Measurements from ENCODE around the gene CFAP58. TPM values are rescaled to one million over a fixed set of nuclear protein-coding genes. Genes with fewer than 3 reads are reported as not detected.

The CFAP58 gene
- total RNA-seq, 4 donors from 2014 or later = 0.13 to 0.36 (median 0.27) TPM; not detected in 1

- Histone ChIP-seq H3K36me3 (no peaks in the 10 kb centered on the region), H3K4me1 (peaks cover 42 to 46% of the 10 kb centered on the region in 2 donors), H3K27ac (peak overlapping the region; percentile 96 to 99 (median 96)), H3K9me3 (no peaks in the 10 kb centered on the region), H3K4me3 (peak overlapping the region; percentile 73 to 98 (median 94)), H3K27me3 (no peaks in the 10 kb centered on the region)
- in situ Hi-C loops (cut with MboI; ENCODE audit: low sequenced_read_pairs in 4 of 4) (no loop called here), intact Hi-C loops (cut with DNase I; ENCODE audit: low total_unique reads) (loop anchor here (10.0 kb wide), 1 partner anchor 423 kb away; the partner anchor contains the start of gene STN1)
- ATAC-seq (peak; percentile 7), DNase-seq (no peak)
- no peak for TF ChIP-seq CTCF (IDR thresholded peaks at IDR 0.05 in 4 of 5, conservative IDR thresholded peaks at IDR 0.05 in 1 of 5)
- TF ChIP-seq POLR2A (IDR thresholded peaks at IDR 0.05) = no peak
Measured at GRCh38 chr10:104337521-104337984, 16.1 kb upstream of the CFAP58 start.

GRCh38 chr10:104337985-104338735, 15.5 kb upstream of the CFAP58 start, which contains the start of gene ITPRIP:
Gene ITPRIP (minus strand): TSS chr10:104338465. CDS start chr10:104316051, 22,414 bp downstream.
- Histone ChIP-seq H3K4me3 (peak within 1 kb of the TSS; percentile 73 to 98 (median 94)), H3K27ac (peak within 1 kb of the TSS; percentile 96 to 99 (median 96)), H3K27me3 (no peaks in the 10 kb centered on the region), H3K4me1 (peaks cover 40 to 41% of the 10 kb centered on the region in 2 donors), H3K9me3 (no peaks in the 10 kb centered on the region), H3K36me3 (no peaks in the 10 kb centered on the region)
- DNase-seq = peak; percentile 56 to 71
- peak; percentile 71 to 76 for ATAC-seq
- intact Hi-C loops (cut with DNase I; ENCODE audit: low total_unique reads) (loop anchor here (1.0 to 10.0 kb wide), 3 partner anchors 28 to 423 kb away; partner anchors contain the start of gene STN1), in situ Hi-C loops (cut with MboI; ENCODE audit: low sequenced_read_pairs in 4 of 4) (no loop called here)
- TF ChIP-seq CTCF (IDR thresholded peaks at IDR 0.05 in 4 of 5, conservative IDR thresholded peaks at IDR 0.05 in 1 of 5) (peak in 2 of 5 experiments; percentile 14 to 34), POLR2A (IDR thresholded peaks at IDR 0.05) (peak; percentile 94 to 96)

- Histone ChIP-seq H3K36me3 (no peaks in the 10 kb centered on the region), H3K4me3 (peak overlapping the region; percentile 73 to 98 (median 94)), H3K27ac (peak overlapping the region; percentile 96 to 99 (median 96)), H3K9me3 (no peaks in the 10 kb centered on the region), H3K27me3 (no peaks in the 10 kb centered on the region), H3K4me1 (peaks cover 28 to 33% of the 10 kb centered on the region in 2 donors)
- ATAC-seq (peak; percentile 75 to 76), DNase-seq (peak; percentile 45 to 66)
- no peak for TF ChIP-seq POLR2A (IDR thresholded peaks at IDR 0.05)
- no peak for TF ChIP-seq CTCF (IDR thresholded peaks at IDR 0.05 in 4 of 5, conservative IDR thresholded peaks at IDR 0.05 in 1 of 5)
- in situ Hi-C loops (cut with MboI; ENCODE audit: low sequenced_read_pairs in 4 of 4) (no loop called here), intact Hi-C loops (cut with DNase I; ENCODE audit: low total_unique reads) (loop anchor here (2.0 to 10.0 kb wide), 2 partner anchors 35 to 425 kb away; partner anchors contain the start of gene STN1)
Measured at GRCh38 chr10:104339469-104340110, 14.0 kb upstream of the CFAP58 start.

GRCh38 chr10:104340111-104340526, 13.5 kb upstream of the CFAP58 start:
- H3K36me3 ChIP-seq = no peaks in the 10 kb centered on the region
- peak; percentile 5 to 6 for ATAC-seq
- no peaks in the 10 kb centered on the region for H3K9me3 ChIP-seq
- peak overlapping the region; percentile 96 to 99 (median 96) for H3K27ac ChIP-seq
- DNase-seq = no peak
- peak overlapping the region; percentile 73 to 98 (median 94) for H3K4me3 ChIP-seq
- intact Hi-C loops (cut with DNase I; ENCODE audit: low total_unique reads) (no loop called here), in situ Hi-C loops (cut with MboI; ENCODE audit: low sequenced_read_pairs in 4 of 4) (no loop called here)
- H3K4me1 ChIP-seq = peaks cover 24 to 29% of the 10 kb centered on the region in 2 donors
- no peaks in the 10 kb centered on the region for H3K27me3 ChIP-seq
- TF ChIP-seq POLR2A (IDR thresholded peaks at IDR 0.05) (no peak), CTCF (IDR thresholded peaks at IDR 0.05 in 4 of 5, conservative IDR thresholded peaks at IDR 0.05 in 1 of 5) (no peak)
